CD14-positive monocyte (primary cell): ENCODE data around the gene DGAT2. TPM values are rescaled to one million over a fixed set of nuclear protein-coding genes. Genes with fewer than 3 reads are reported as not detected.
A peak's percentile ranks its signal among the peaks of the same experiment; 100 is the strongest.
"Not testable (repeated sequence)": the region's sequence is repeated elsewhere in the genome, so short reads cannot be mapped to it uniquely, and the experiment has no call there.

Experiments
- DNase-seq, 3 donors: peaks; one replicate each; pipeline ENCODE4 v3.0.0-alpha.2; 2011 to 2022
- H2AFZ ChIP-seq: 2 replicates; pipeline ENCODE4 v1.6.0; 2012; ENCODE audit warnings: mild to moderate bottlenecking, low read depth, low read length, inconsistent platforms; ENCODE audit not compliant: insufficient read depth, poor library complexity, severe bottlenecking
- H3K27ac ChIP-seq, 2 donors: 1 replicate in 1 of 2; 2 replicates in 1 of 2; pipeline ENCODE4 v1.5.1; 2012 to 2013; ENCODE audit warnings: low read length in 2 of 2, control low read depth in 1 of 2, inconsistent platforms in 1 of 2, low read depth in 1 of 2, mild to moderate bottlenecking in 1 of 2
- H3K27me3 ChIP-seq, 2 donors: one replicate each; pipeline versions ENCODE4 v1.6.0 to v1.6.1; 2011 to 2013; ENCODE audit warnings: low read length in 2 of 2; ENCODE audit not compliant: control insufficient read depth in 2 of 2, insufficient read depth in 2 of 2
- H3K36me3 ChIP-seq, 2 donors: replicated peaks in 1 of 2; 1 replicate in 1 of 2; 2 replicates in 1 of 2; pipeline versions ENCODE4 v1.5.1 to v1.6.1; 2012 to 2013; ENCODE audit warnings: low read length in 2 of 2, control low read depth in 1 of 2, inconsistent platforms in 1 of 2, mild to moderate bottlenecking in 1 of 2; ENCODE audit not compliant: insufficient read depth in 2 of 2, control insufficient read depth in 1 of 2
- H3K4me1 ChIP-seq, 2 donors: 1 replicate in 1 of 2; 2 replicates in 1 of 2; pipeline versions ENCODE4 v1.5.1 to v1.6.1; 2012 to 2013; ENCODE audit warnings: low read length in 2 of 2, control low read depth in 1 of 2, inconsistent platforms in 1 of 2, mild to moderate bottlenecking in 1 of 2, moderate library complexity in 1 of 2; ENCODE audit not compliant: insufficient read depth in 2 of 2, control insufficient read depth in 1 of 2
- H3K4me2 ChIP-seq: replicated peaks from 2 replicates; pipeline ENCODE3; 2012; ENCODE audit warnings: low read length, moderate library complexity, mild to moderate bottlenecking; ENCODE audit not compliant: poor library complexity, severe bottlenecking; ENCODE audit errors: extremely low read depth
- H3K4me3 ChIP-seq, 3 experiments: fragments of 200-600 bp in 1 of 3; sonication (generic) in 1 of 3; replicated peaks in 1 of 3; 1 replicate in 2 of 3; 2 replicates in 1 of 3; pipeline ENCODE4 v1.5.1; 2011 to 2013; ENCODE audit warnings: low read length in 3 of 3, mild to moderate bottlenecking in 3 of 3, control low read depth in 2 of 3, low read depth in 2 of 3, inconsistent platforms in 1 of 3, moderate library complexity in 1 of 3
- H3K79me2 ChIP-seq: 2 replicates; pipeline ENCODE4 v1.6.0; 2012; ENCODE audit warnings: mild to moderate bottlenecking, control low read depth, inconsistent platforms, low read length, moderate library complexity; ENCODE audit not compliant: insufficient read depth
- H3K9ac ChIP-seq: 2 replicates; pipeline ENCODE4 v1.6.0; 2017; ENCODE audit warnings: low read length, mild to moderate bottlenecking; ENCODE audit not compliant: insufficient read depth, poor library complexity, severe bottlenecking
- H3K9me3 ChIP-seq, 2 donors: replicated peaks in 1 of 2; 1 replicate in 1 of 2; 2 replicates in 1 of 2; pipeline versions ENCODE4 v1.5.1 to v1.6.1; 2012 to 2013; ENCODE audit warnings: low read length in 2 of 2, control low read depth in 1 of 2; ENCODE audit not compliant: control insufficient read depth in 1 of 2, insufficient read depth in 1 of 2
- H4K20me1 ChIP-seq: 2 replicates; pipeline ENCODE4 v1.6.0; 2012; ENCODE audit warnings: mild to moderate bottlenecking, low read length, control low read depth, moderate library complexity; ENCODE audit not compliant: insufficient read depth
- H3K27ac Mint-ChIP-seq, 7 donors: one replicate each; pipeline ENCODE4 v1.8.0; 2020; ENCODE audit warnings: mild to moderate bottlenecking in 7 of 7, mixed read lengths in 7 of 7, moderate library complexity in 6 of 7, inconsistent platforms in 2 of 7
- H3K27me3 Mint-ChIP-seq, 3 donors: one replicate each; pipeline ENCODE4 v1.8.0; 2021 to 2022; ENCODE audit warnings: low read depth in 3 of 3, mild to moderate bottlenecking in 3 of 3, mixed read lengths in 3 of 3, moderate library complexity in 3 of 3, inconsistent platforms in 1 of 3
- H3K36me3 Mint-ChIP-seq, 2 donors: one replicate each; pipeline ENCODE4 v1.8.0; 2020; ENCODE audit warnings: mixed read lengths in 2 of 2, inconsistent platforms in 1 of 2, mild to moderate bottlenecking in 1 of 2
- H3K4me1 Mint-ChIP-seq: one replicate; pipeline ENCODE4 v1.8.0; 2020; ENCODE audit warnings: mild to moderate bottlenecking, mixed read lengths
- H3K4me3 Mint-ChIP-seq, 2 donors: one replicate each; pipeline ENCODE4 v1.8.0; 2020; ENCODE audit warnings: mild to moderate bottlenecking in 2 of 2, mixed read lengths in 2 of 2, moderate library complexity in 1 of 2
- H3K9me3 Mint-ChIP-seq, 7 donors: one replicate each; pipeline ENCODE4 v1.8.0; 2020 to 2022; ENCODE audit warnings: mixed read lengths in 7 of 7, mild to moderate bottlenecking in 6 of 7, moderate library complexity in 6 of 7, inconsistent platforms in 2 of 7
- WGBS: methylation state at CpG from one replicate; pipeline ENCODE4 v1.1.5; 2013; ENCODE audit warnings: missing lambda C conversion rate; ENCODE audit not compliant: insufficient coverage; 5-methylcytosine and 5-hydroxymethylcytosine counted together
- intact Hi-C, 2 donors: fragments of 100-400 bp; cut with micrococcal nuclease; formaldehyde crosslinking; loops; one replicate each; pipeline versions ENCODE4 v1.15.0 to v1.15.1; 2023
- polyA plus RNA-seq, 3 donors: library from polyadenylated mRNA; depleted of rRNA in 1 of 3; unstranded in 2 of 3; stranded (reverse) in 1 of 3; fragments of 300-500 nt in 2 of 3; fragments of >200 nt in 1 of 3; fragmentation: Illumina TruSeq in 2 of 3; gene quantifications; 1 replicate in 2 of 3; 2 replicates in 1 of 3; pipeline ENCODE4 v1.2.3, GENCODE V29; 2012 to 2021
- TF ChIP-seq, protein P1 (sequence below): fragments of 200-600 bp; IDR thresholded peaks from one replicate; pipeline ENCODE4 v1.8.0; 2022; ENCODE audit warnings: antibody characterized with exemption, mild to moderate bottlenecking

The DGAT2 gene
- polyA plus RNA-seq, 3 donors: 7.0 to 18.4 (median 14.8) TPM

DNA sequence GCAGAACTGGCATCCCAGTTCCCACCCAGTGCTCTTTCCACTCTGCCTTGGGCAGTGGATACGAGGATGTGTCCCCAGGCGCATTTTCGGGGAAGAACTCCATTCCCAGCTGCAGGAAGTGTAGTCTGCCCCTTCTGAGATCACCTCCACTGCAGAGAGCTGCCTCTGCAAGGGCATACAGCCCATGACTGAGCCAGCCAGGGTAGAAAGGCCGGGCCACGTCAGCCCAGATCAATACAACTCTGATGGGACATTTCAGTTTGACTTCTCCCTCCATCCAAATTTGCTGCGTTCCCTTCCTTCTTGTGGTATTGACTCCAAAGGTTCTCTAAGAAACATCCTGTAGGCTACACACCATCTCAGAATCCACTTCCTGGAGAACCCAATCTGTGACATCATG, 31.3 kb upstream of the DGAT2 start:
- H3K4me1 ChIP-seq: no peaks in the 10 kb centered on the region
- Mint-ChIP-seq H3K27me3 (peaks cover 0 to 10% (median 4%) of the 10 kb centered on the region in 3 donors), H3K36me3 (no peaks in the 10 kb centered on the region), H3K4me1 (no peaks in the 10 kb centered on the region), H3K27ac (no peak overlapping the region), H3K4me3 (no peak overlapping the region), H3K9me3 (no peaks in the 10 kb centered on the region)
- no peaks in the 10 kb centered on the region for H4K20me1 ChIP-seq
- TF ChIP-seq, protein P1, sequence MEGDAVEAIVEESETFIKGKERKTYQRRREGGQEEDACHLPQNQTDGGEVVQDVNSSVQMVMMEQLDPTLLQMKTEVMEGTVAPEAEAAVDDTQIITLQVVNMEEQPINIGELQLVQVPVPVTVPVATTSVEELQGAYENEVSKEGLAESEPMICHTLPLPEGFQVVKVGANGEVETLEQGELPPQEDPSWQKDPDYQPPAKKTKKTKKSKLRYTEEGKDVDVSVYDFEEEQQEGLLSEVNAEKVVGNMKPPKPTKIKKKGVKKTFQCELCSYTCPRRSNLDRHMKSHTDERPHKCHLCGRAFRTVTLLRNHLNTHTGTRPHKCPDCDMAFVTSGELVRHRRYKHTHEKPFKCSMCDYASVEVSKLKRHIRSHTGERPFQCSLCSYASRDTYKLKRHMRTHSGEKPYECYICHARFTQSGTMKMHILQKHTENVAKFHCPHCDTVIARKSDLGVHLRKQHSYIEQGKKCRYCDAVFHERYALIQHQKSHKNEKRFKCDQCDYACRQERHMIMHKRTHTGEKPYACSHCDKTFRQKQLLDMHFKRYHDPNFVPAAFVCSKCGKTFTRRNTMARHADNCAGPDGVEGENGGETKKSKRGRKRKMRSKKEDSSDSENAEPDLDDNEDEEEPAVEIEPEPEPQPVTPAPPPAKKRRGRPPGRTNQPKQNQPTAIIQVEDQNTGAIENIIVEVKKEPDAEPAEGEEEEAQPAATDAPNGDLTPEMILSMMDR: no peak
- no peaks in the 10 kb centered on the region for H3K79me2 ChIP-seq
- no peak overlapping the region for H3K9ac ChIP-seq
- no peak overlapping the region for H2AFZ ChIP-seq
- H3K27me3 ChIP-seq: no peaks in the 10 kb centered on the region
- DNase-seq: no peak
- H3K36me3 ChIP-seq: no peaks in the 10 kb centered on the region
- H3K27ac ChIP-seq: no peak overlapping the region
- no peak overlapping the region for H3K4me2 ChIP-seq
- intact Hi-C loops: loop anchor here in 1 of 2 donors (10.0 kb wide), 1 partner anchor 47 kb away; no protein-coding TSS in a partner anchor
- H3K9me3 ChIP-seq: no peaks in the 10 kb centered on the region
- WGBS: 90% methylated on average over 5 of the region's 6 CpGs
- H3K4me3 ChIP-seq: no peak overlapping the region

DNA sequence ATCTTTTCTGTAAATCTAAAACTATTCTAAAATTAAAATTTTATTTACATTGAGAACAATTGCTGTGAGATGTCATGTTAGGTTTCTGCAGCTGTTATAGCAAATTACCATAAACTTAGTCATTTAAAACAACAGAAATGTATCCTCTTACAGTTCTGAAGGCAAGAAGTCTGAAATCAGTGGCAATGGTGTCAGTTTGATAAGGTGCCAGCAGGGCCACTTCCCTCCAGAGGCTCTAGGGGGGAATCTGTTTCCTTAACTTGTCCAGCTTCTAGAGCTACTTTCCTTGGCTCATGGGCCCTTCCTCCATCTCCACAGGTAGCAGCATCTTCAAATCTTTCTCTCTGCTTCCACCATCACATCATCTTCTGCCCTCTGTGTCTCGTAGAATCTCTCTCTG, 27.9 kb upstream of the DGAT2 start:
- Histone ChIP-seq H3K9me3 (no peaks in the 10 kb centered on the region), H3K27me3 (no peaks in the 10 kb centered on the region), H3K36me3 (no peaks in the 10 kb centered on the region), H4K20me1 (no peaks in the 10 kb centered on the region), H3K79me2 (no peaks in the 10 kb centered on the region), H3K4me2 (no peak overlapping the region), H3K4me1 (no peaks in the 10 kb centered on the region), H3K4me3 (no peak overlapping the region), H3K9ac (no peak overlapping the region), H3K27ac (no peak overlapping the region), H2AFZ (peak overlapping the region; percentile 8)
- intact Hi-C loops: no loop called here
- TF ChIP-seq, protein P1: no peak
- H3K27me3 Mint-ChIP-seq: peaks cover 0 to 20% (median 2%) of the 10 kb centered on the region in 3 donors
- H3K9me3 Mint-ChIP-seq: peaks cover 0 to 3% (median 0%) of the 10 kb centered on the region in 7 donors
- DNase-seq: no peak
- no peaks in the 10 kb centered on the region for H3K36me3 Mint-ChIP-seq
- no peak overlapping the region for H3K27ac Mint-ChIP-seq
- WGBS: 100% methylated on average over 1 of the region's 1 CpG
- H3K4me3 Mint-ChIP-seq: no peak overlapping the region
- H3K4me1 Mint-ChIP-seq: no peaks in the 10 kb centered on the region

DNA sequence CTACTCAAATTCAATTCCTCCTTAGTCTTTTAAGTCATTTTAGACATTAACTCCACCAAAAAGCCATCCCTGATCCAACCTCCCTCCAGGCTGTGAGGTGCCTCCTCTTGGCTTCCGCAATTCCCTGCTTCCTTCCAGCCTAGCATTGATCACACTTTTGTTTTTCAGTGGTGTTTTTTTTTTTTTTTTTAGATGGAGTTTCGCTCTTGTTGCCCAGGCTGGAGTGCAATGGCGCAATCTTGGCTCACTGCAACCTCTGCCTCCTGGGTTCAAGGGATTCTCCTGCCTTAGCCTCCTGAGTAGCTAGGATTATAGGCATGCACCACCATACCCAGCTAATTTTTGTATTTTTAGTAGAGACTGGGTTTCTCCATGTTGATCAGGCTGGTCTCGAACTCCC, 25.4 kb upstream of the DGAT2 start:
- WGBS: 100% methylated on average over 1 of the region's 4 CpGs
- H3K27me3 ChIP-seq, H3K9me3 Mint-ChIP-seq: not testable (repeated sequence)

More for the DNA sequence above, 25.4 kb upstream of the DGAT2 start:
- H3K4me1 Mint-ChIP-seq, H4K20me1 ChIP-seq, H3K36me3 ChIP-seq, H3K9ac ChIP-seq, H3K4me2 ChIP-seq, H3K27ac Mint-ChIP-seq, H2AFZ ChIP-seq, DNase-seq, intact Hi-C loops, H3K27ac ChIP-seq, H3K36me3 Mint-ChIP-seq, H3K4me3 ChIP-seq, H3K9me3 ChIP-seq, H3K79me2 ChIP-seq, H3K4me1 ChIP-seq, H3K4me3 Mint-ChIP-seq: not testable (repeated sequence)
- H3K27me3 Mint-ChIP-seq: peaks cover 0 to 22% (median 4%) of the 10 kb centered on the region in 3 donors
